Measurements from ENCODE around the gene BSDC1.

Gene BSDC1

DNA sequence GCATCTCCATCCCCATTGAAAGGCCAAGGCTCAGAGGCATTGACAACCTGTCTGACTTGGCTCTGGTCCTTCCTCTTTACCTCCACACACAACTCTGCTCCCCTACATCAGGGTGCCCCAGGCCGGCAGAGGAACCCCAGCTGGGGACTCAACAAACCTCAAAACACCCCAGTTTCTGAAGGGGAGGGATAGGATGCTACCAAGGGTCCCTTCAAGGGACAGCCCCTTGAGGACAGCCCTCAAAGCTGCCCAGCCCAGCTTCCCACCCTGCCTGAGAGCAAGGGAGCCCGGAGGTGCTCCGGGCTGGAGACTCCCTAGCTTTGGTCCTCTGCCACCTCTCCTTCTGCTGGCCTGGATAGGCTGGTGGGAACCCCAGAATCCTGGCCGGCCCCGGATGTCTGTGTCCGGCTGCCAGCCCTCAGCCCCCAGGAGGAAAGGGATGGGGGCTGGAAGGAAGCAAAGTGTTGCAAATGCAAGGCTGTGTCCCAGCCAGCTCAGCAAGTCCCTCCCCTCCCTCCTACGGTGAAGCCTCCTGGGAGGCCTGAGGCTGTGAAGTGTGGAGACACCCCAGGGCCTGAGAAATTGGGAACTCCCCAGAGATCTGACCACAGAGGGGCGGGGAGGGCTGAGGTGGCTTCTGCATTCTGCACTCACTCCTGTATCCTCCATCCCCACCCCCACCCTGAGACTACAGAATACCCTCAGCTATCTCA lies 57.1 kb downstream of the BSDC1 start:
- peak in 1 of 3 donors; percentile 40 for DNase-seq (ENCODE audit: low read depth in 3 of 3)

DNA sequence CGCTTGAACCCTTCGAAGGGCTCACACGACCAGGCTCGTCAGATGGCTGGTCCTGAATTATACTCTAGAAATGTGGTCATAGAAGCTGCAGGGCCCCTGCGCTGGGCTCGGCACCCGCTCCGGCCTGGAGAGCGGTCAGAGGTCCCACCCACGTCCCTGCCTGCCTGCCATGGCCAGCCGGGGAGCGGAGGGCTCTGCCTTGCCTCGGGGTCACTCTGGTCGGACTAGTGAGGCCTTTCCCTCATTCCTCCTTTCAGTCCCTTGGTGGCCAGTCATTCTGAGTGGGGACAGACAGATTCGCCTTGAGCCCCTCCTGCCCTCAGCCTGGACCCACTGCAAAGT lies 57.7 kb downstream of the BSDC1 start:
- no peak for DNase-seq (ENCODE audit: low read depth in 3 of 3)

DNA sequence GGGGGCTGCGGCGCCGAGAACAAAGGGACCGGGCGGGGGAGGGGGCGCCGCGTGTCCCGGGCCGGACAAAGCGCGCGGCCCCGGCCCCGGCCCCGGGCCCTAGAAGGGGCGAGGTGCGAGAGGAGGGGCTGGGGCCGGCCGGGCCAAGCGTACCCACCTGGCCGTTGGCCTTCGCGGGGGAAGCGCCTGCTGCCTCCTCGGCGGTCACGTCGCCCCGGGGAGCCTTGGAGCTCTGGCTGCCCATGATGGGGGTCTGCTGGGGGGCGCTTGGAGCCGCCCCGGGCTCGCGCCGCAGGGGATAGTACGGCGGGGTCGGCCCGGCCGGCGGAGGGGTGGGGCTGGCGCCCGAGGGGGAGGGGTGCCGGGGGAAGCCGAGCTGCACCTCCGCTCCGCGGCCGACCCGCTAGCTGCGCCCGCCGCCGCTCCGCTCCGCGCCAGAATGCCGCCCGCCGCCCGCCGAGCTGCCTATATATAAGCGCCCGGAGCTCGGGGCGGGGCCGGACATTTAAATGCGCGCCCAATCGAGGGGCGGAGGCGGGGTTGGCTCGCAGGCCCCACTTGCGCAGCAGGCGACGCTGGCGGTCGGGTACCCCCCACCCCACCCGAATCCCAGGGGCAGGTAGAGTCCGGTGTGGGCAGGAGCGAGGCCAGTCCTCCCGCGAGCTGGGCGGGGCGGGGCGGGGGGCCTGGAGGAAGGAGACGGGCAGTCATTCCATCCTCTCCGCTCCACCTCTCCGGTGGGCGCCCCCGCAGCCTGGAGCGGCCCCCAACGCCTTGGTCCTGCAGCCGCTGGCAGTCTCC lies 58.3 kb downstream of the BSDC1 start, which contains the start of gene MARCKSL1:
MARCKSL1 (minus strand) TSS at position 444 of the 801 bp plus-strand sequence; CDS start at position 244, 200 bp downstream.
- peak; percentile 64 to 75 (median 64) for DNase-seq (ENCODE audit: low read depth in 3 of 3)

DNA sequence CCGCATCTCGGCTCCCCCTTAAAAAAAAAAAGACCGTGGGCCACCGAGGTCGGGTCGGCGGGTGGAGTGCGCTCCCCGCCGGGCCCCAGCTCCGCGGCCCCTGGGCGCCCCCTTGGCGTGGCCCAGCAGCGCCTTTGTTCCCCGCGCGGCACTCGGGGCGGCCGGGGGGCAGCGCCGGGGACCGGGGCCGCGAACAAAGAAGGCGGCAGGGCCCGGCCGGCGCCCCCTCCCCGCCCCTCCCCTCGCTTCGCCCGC lies 58.8 kb downstream of the BSDC1 start:
- no peak for DNase-seq (ENCODE audit: low read depth in 3 of 3)

DNA sequence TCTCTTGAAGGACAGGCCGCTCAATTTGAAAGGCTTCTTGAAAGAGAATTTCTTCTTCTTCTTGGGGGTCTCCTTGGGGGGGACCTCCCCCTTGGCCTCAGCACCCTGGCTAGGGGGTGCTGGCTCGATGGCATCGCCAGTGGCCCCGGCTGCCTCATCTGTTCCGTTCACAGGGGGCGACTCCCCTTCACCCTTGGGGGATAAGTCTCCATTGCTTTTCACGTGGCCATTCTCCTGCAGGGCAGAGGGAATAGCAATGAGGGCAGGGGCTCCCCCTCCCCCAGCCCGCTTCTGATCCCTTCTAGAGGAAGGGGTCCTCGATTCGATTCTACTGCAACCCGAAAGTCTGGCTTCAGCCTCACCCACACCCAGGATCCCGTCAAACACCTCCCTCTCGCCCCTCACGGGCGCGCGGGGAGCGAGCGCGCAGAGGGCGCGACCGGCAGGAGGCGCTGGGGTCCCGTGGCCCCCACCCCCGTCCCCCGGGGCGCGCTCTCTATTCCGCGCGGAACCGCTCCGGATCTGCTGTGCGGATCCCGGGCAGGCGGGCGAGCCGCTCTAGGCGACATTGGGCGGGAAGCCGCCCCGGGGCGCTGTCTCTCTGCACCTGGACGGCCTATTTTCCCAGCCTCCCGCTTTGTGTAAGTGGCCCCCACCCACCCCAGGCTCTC lies 59.2 kb downstream of the BSDC1 start:
- peak in 2 of 3 donors; percentile 32 to 43 for DNase-seq (ENCODE audit: low read depth in 3 of 3)

DNA sequence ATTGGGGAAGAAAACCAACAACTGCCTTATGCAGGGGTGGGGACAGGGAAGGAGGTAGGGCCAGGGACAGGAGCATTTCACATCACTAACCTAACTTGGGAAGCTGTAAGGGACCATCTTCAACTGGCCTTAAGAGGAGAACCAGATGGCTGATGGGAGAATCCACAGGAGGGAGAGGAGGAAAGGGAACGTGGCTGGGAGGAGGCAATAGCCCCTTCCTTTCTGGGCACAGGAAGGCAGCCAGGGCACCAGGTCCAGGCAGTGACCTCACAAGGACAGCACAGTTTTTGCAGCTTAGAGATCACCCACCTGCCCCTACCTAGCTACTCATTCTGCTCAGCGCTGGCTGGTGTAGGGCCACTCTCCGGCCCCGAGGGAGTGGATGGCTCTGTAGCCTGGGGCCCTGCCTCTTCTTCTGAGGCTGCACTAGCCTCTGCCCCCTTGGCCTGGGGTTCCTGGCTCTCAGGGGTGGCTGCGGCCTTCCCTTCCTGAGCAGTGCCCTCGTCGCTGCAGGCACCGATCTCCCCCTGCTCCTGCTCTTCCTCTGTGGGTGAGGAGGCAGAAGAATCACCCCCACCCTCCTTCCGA lies 59.9 kb downstream of the BSDC1 start:
- no peak for DNase-seq (ENCODE audit: low read depth in 3 of 3)

DNA sequence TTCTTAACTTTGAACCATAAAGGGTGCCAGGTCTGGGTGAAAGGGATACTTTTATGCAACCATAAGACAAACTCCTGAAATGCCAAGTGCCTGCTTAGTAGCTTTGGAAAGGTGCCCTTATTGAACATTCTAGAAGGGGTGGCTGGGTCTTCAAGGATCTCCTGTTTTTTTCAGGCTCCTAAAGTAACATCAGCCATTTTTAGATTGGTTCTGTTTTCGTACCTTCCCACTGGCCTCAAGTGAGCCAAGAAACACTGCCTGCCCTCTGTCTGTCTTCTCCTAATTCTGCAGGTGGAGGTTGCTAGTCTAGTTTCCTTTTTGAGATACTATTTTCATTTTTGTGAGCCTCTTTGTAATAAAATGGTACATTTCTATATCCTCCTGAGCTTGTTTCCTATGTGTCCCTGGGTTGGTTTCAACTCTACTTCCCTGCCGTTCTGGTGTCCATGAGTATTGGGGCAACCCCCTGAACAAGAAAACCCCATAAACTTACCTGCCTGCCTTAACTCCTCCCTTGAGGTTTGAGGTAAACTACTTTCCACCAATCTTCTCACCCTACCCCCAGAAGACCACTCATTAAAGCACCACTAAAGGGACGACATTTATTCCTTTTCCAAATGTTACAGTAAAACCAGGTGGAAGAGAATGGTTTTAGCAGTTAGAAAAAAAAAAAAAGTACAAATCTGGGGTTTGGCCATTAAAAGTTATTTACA lies 60.8 kb downstream of the BSDC1 start:
- no peak for DNase-seq (ENCODE audit: low read depth in 3 of 3)

DNA sequence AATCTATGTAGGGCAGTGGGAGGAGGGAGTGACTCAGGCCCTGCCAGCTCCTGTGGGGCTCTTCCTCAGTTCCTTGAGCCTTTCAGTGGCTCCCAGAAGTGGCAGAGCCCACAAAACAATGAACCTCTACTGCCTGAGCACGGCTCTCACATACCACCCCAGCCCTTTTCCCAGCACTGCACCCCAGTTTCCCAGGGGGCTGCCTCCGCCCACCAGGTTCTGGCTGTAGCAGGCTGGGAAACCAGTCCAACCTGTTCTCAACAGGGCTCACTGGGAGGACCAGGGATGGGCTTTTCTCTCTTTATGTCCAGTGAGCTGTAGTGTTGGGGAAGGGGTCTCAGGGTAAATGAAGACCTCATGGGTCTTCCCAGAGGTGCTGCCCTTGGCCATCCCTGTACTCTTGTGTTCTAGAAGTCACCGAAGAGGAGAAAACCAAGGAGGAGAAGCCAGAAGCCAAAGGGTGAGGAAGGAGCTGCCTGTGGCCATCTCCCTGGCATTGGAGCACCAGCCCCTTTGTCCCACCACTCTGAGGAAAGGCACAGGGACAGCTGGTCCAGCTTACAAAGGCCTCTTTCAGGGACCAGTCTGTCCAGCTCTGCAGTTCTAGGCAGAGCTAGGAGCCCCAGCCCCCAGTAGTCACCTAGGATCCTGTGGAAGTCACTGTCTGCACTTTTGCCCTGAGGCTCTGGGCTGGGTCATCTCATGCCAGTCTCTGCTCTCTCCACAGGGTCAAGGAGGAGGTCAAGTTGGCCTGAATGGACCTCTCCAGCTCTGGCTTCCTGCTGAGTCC lies 61.8 kb downstream of the BSDC1 start:
- no peak for DNase-seq (ENCODE audit: low read depth in 3 of 3)

DNA sequence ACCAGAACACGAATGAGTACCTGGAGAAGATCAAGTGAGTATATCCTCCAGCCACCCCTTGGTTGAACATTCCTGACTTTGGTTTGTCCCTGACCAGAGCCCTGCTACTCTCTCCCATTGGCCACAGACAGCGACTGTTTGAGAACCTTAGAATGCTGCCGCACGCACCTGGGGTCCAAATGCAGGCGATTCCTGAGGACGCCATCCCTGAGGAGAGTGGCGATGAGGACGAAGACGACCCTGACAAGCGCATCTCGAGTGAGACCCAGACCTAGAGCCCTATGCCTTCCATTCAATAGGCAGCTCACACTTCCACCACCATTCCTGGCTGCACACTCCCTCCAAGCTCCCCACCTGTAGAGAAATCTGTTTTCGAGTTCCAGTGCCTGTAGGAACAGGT lies 62.7 kb downstream of the BSDC1 start:
- no peak for DNase-seq (ENCODE audit: low read depth in 3 of 3)

DNA sequence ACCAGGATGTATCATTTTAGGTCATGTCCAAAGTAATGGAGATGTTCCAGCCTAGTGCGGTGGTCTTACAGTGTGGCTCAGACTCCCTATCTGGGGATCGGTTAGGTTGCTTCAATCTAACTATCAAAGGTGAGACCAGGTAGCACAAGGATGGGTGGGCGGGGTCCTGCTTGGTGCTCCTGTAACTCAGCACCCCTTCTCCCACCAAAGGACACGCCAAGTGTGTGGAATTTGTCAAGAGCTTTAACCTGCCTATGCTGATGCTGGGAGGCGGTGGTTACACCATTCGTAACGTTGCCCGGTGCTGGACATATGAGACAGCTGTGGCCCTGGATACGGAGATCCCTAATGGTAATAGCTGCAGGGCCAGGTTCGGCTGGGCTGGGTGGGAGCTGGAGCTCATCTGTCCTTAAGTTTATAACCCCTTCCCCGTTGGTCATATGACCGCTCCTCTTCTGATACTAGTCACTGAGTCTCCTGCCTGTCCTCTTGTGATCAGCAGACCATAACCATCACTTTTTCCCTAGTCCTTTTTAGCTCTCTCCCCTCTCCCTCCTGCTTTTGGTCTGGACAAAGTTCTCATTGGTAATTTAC lies 63.6 kb downstream of the BSDC1 start:
- DNase-seq (ENCODE audit: low read depth in 3 of 3): no peak

DNA sequence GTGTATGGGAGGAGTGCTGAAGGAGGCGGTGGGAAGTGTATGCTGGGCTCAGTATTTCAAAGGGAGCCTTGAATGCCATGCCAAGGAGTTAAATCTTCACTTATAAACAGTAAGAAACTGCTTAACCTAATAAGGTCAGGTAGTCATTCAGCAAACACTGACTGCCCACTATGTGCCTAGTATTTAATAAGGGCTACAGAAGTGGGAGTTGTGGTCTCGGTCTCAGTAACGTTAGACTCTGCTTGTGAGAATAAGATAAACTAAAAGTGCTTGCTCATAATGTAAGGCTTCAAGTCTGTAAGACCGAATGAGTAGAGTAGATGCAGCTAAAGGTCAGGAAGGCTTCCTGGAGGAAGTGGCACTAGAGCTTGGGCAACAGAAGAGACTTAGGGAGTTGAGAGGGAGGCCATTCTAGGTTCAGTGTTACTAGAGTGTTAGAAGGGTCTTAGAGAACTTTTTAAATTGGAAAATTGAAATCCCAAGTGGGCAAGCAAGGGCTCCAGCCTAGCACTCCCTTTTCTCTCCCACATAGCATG lies 64.2 kb downstream of the BSDC1 start:
- DNase-seq (ENCODE audit: low read depth in 3 of 3): no peak

DNA sequence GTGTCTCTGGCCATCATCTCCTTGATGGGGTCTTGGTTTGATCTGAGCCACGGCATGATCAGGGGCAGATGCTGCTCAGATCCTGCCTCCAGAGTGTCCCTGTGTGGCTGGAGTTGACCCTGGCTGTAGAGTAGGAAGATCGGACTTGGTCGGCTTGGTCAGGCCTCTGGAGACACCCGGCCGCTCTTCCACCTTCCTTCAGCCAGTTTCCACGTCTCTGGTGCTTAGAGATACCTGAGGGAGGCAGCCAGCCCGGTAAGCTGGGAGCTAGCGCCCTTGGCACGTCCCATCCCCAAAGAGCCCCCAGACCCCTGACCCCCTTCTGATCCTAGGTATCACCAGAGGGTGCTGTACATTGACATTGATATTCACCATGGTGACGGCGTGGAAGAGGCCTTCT lies 67.0 kb downstream of the BSDC1 start:
- no peak for DNase-seq (ENCODE audit: low read depth in 3 of 3)

DNA sequence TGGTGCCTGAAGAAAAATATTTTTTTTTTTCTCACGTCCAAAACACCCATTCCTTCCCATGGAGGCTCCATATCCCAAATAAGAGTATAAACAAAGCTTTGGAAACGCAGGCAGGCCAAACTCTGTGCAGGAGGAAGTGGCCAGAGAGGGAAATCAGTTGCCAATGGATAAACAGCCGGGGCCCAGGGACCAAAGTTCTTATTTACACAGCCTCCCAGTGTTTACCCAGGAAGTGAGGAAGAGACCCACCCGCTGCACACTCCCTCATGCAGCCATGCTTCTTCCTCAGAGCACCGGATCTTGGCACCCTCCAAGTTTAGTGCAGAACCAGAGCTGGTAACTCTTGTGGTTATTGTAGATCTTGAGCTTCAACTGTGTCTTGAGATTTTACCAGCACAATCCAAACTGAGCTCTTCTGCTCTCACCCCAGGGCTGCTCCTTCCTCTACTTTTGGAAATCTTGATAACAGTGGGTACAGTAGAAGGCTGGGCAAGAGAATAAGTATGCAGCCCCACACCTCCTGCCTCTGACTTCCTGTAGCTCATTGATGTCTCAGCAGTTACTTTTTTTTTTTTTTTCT lies 72.4 kb downstream of the BSDC1 start:
- no peak for DNase-seq (ENCODE audit: low read depth in 3 of 3)

DNA sequence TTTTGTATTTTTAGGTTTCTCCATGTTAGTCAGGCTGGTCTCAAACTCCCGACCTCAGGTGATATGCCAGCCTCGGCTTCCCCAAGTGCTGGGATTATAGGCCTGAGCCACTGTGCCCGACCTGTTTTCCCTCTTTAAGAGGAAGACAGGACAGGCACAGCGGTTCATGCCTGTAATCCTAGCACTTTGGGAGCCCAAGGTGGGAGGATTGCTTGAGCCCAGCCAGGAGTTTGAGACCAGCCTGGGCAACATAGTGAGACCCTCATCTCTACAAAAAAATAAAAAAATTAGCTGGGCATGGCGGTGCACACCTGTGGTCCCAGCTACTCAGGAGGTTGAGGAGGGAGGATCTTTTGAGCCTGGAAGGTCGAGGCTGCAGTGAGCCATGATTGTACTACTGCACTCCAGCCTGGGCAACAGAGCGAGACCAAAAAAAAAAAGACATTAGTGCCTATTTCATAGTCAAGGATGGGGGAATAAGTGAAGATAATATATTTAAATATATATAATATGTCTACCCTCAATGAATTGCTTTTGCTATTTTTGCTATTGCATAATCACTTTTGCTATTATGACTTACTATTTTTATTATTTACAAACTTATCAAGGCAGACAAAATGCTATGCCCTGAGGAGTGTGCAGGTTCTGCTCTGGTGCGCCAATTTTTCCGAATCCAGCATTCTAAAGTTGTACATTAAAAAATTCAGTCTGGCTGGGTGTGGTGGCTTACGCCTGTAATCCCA lies 75.9 kb downstream of the BSDC1 start:
- DNase-seq (ENCODE audit: low read depth in 3 of 3): no peak

DNA sequence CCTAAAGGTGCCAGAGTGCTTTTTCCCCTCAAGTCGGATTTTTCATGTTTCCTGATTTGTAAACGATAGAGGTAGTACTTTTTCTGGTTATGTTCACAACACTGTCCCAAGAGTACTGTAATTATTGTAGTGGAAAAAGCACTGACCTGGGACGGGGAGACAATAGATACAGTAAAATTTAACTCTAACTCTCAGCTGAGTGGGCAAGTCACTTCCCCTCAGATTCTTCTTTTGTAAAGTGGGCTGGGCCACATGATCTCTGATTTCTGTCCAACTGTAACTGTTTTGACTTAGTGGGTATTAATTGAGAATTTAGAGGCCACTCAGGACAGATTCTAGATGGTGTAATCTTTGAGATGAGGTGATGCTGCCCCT lies 77.4 kb downstream of the BSDC1 start:
- no peak for DNase-seq (ENCODE audit: low read depth in 3 of 3)
